Spleen (tissue), 11 donors: ENCODE data around the gene YPEL3. TPM values are rescaled to one million over a fixed set of nuclear protein-coding genes. Genes with fewer than 3 reads are reported as not detected.
A peak's percentile ranks its signal among the peaks of the same experiment; 100 is the strongest.
"Not testable (repeated sequence)": the region's sequence is repeated elsewhere in the genome, so short reads cannot be mapped to it uniquely, and the experiment has no call there.

Experiments
- DNase-seq: peaks from one replicate; pipeline ENCODE4 v3.0.0-alpha.2; 2020
- H3K27ac ChIP-seq, 8 donors: fragments of 200-600 bp; sonication (generic) in 7 of 8; 1 replicate in 4 of 8; 2 replicates in 4 of 8; pipeline versions ENCODE4 v1.5.0 to v1.8.0; 2016 to 2021; ENCODE audit warnings: inconsistent platforms in 4 of 8, mild to moderate bottlenecking in 4 of 8, moderate library complexity in 1 of 8
- H3K27me3 ChIP-seq, 7 donors: fragments of 200-600 bp; sonication (generic) in 6 of 7; replicated peaks in 1 of 7; 1 replicate in 4 of 7; 2 replicates in 3 of 7; pipeline versions ENCODE4 v1.5.0 to v1.8.0; 2016 to 2021; ENCODE audit warnings: inconsistent platforms in 3 of 7, mild to moderate bottlenecking in 1 of 7
- H3K36me3 ChIP-seq, 6 donors: fragments of 200-600 bp; sonication (generic) in 5 of 6; 1 replicate in 4 of 6; 2 replicates in 2 of 6; pipeline versions ENCODE4 v1.5.0 to v1.8.0; 2016 to 2021; ENCODE audit warnings: inconsistent platforms in 2 of 6
- H3K4me1 ChIP-seq, 6 donors: fragments of 200-600 bp; sonication (generic) in 5 of 6; 1 replicate in 3 of 6; 2 replicates in 3 of 6; pipeline versions ENCODE4 v1.5.0 to v1.8.0; 2016 to 2021; ENCODE audit warnings: inconsistent platforms in 3 of 6
- H3K4me3 ChIP-seq, 8 donors: fragments of 200-600 bp; sonication (generic) in 7 of 8; 1 replicate in 4 of 8; 2 replicates in 4 of 8; pipeline versions ENCODE4 v1.5.0 to v1.8.0; 2016 to 2021; ENCODE audit warnings: inconsistent platforms in 4 of 8, mild to moderate bottlenecking in 4 of 8, moderate library complexity in 2 of 8
- H3K9me3 ChIP-seq, 8 donors: fragments of 200-600 bp; sonication (generic) in 7 of 8; 1 replicate in 4 of 8; 2 replicates in 4 of 8; pipeline versions ENCODE4 v1.5.0 to v1.8.0; 2016 to 2021; ENCODE audit warnings: inconsistent platforms in 4 of 8
- POLR2A ChIP-seq, 3 donors: fragments of 450-650 bp; IDR thresholded peaks; one replicate each; pipeline ENCODE4 v1.5.1; 2017; ENCODE audit warnings: antibody characterized with exemption in 3 of 3, mild to moderate bottlenecking in 1 of 3
- POLR2AphosphoS5 ChIP-seq, 3 donors: sonication (generic); formaldehyde crosslinking; IDR thresholded peaks; one replicate each; pipeline ENCODE4 v1.5.1; 2017; ENCODE audit warnings: antibody characterized with exemption in 3 of 3
- WGBS, 5 donors: extraction: QIAGEN DNeasy Blood & Tissue Kit in 3 of 5; methylation state at CpG; one replicate each; pipeline versions ENCODE4 v1.1.5 to v1.1.7; 2013 to 2018; 5-methylcytosine and 5-hydroxymethylcytosine counted together
- intact Hi-C: fragments of 100-400 bp; cut with DNase I; formaldehyde crosslinking; loops from one replicate; pipeline ENCODE4 v1.15.0; 2023; ENCODE audit warnings: low total_unique reads
- polyA plus RNA-seq, 3 donors: library from polyadenylated mRNA; stranded (reverse); fragments of 200-250 nt; gene quantifications; one replicate each; pipeline ENCODE4 v1.2.1, GENCODE V29; 2013
- total RNA-seq, 7 donors: library from RNA; depleted of rRNA in 3 of 7; stranded (reverse); fragments of >200 nt in 3 of 7; fragmentation: NEBNext Ultra II Directional in 4 of 7; extraction: Animal tissue kit (Norgen Biotek cat#: 25700) in 4 of 7; gene quantifications; one replicate each; pipeline versions ENCODE4 v1.1.0 to v1.2.1, GENCODE V29; 2016 to 2021
- TF ChIP-seq, protein P1 (sequence below), 11 experiments: fragments of 200-600 bp in 7 of 11; fragments of 450-650 bp in 4 of 11; sonication (generic) in 4 of 11; IDR thresholded peaks in 8 of 11; conservative IDR thresholded peaks in 3 of 11; 1 replicate in 7 of 11; 2 replicates in 4 of 11; pipeline versions ENCODE4 v1.4.0 to v1.8.0; 2016 to 2021; ENCODE audit warnings: antibody characterized with exemption in 11 of 11, inconsistent platforms in 4 of 11, mild to moderate bottlenecking in 1 of 11
- donor health status: healthy with polysubstance abuse.
- donor health status: DM: no; HTN: no; CAD: no; lungs with moderate emphysema.
- donor health status: DM: no; HTN: no; CAD: no.
- donor health status: Bipolar disorder and iron deficiency.
- donor health status: healthy.
- donor health status: DM: no; HTN: no; CAD: no.
- donor health status: DM: yes; HTN: yes; CAD: no.

The YPEL3 gene
- total and polyA plus RNA-seq, 10 donors: 108 to 234 (median 143) TPM

DNA sequence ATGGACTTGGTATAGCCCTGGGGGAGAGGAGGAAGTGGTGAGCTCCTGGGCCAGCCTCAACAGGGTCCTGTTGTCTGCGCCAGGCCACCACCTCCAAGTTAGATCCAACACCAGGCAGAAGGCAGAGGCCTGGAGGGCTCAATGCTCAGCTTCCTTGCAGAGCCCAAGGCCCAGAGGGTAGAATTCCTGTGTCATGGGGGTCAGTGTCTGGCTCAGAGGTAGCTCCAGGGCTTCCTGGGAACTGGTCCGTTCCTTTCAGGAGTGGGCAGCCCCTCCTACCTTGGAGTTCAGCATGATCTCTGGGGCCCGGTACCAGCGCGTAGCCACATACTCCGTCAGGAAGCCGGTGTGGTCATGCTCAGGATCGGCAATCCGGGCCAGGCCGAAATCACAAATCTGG lies 21.8 kb upstream of the YPEL3 start:
- Histone ChIP-seq H3K4me1 (peaks cover 12 to 56% (median 36%) of the 10 kb centered on the region in 6 donors), H3K27ac (no peak overlapping the region), H3K4me3 (no peak overlapping the region), H3K9me3 (no peaks in the 10 kb centered on the region), H3K36me3 (peaks cover 0 to 89% (median 51%) of the 10 kb centered on the region in 6 donors), H3K27me3 (no peaks in the 10 kb centered on the region)
- TF ChIP-seq, protein P1, sequence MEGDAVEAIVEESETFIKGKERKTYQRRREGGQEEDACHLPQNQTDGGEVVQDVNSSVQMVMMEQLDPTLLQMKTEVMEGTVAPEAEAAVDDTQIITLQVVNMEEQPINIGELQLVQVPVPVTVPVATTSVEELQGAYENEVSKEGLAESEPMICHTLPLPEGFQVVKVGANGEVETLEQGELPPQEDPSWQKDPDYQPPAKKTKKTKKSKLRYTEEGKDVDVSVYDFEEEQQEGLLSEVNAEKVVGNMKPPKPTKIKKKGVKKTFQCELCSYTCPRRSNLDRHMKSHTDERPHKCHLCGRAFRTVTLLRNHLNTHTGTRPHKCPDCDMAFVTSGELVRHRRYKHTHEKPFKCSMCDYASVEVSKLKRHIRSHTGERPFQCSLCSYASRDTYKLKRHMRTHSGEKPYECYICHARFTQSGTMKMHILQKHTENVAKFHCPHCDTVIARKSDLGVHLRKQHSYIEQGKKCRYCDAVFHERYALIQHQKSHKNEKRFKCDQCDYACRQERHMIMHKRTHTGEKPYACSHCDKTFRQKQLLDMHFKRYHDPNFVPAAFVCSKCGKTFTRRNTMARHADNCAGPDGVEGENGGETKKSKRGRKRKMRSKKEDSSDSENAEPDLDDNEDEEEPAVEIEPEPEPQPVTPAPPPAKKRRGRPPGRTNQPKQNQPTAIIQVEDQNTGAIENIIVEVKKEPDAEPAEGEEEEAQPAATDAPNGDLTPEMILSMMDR (IDR thresholded peaks at IDR 0.05 in 8 of 11, conservative IDR thresholded peaks at IDR 0.05 in 3 of 11): no peak
- no peak for TF ChIP-seq POLR2A (IDR thresholded peaks at IDR 0.05)
- TF ChIP-seq POLR2AphosphoS5 (IDR thresholded peaks at IDR 0.05): no peak
- 89 to 98% (median 96%) methylated on average over 7 to 10 of the region's 10 CpGs for WGBS, 5 donors
- intact Hi-C loops: no loop called here
- no peak for DNase-seq

DNA sequence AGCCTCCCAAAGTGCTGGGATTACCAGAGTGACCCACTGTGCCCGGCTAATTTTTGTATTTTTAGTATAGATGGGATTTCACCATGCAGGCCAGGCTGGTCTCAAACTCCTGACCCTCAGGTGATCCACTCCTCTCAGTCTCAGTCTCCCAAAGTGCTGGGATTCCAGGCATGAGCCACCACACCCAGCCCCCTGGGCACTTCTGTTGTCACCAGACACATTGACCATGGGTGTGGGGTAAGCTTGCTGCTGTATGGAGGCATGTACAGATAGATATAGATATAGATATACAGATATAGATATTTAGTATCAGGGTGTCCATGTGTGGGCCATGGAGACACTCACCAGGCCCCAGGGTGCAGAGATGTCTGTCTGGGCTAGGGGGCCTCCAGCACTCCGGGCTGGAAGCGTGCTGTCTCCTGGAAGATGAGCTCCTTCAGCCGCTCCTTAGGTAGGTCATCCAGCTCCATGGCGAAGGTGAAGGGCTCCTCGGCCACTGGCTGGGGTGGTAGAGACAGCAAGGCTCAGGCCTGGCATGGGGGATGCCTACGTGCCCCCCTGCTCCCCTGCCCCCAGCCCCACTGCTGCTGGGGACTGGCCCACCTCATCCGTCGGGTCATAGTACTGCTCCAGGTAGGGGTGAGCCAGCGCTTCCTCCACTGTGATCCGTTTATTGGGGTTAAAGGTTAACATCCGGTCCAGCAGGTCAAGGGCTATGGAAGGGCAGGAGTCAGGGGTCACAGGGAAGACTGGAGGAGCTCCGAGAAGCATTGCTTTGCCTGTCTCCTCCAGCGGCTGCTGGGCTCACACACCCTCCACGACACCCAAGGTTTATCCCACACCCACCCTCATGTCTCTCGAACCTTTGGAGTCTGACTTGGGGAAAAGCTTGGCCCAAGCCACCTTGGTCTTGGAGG lies 20.5 kb upstream of the YPEL3 start:
- Histone ChIP-seq H3K4me3 (no peak overlapping the region), H3K36me3 (peaks cover 0 to 100% (median 58%) of the 10 kb centered on the region in 6 donors), H3K4me1 (peaks cover 9 to 53% (median 27%) of the 10 kb centered on the region in 6 donors), H3K9me3 (no peaks in the 10 kb centered on the region), H3K27ac (no peak overlapping the region), H3K27me3 (no peaks in the 10 kb centered on the region)
- intact Hi-C loops: no loop called here
- 89 to 95% (median 91%) methylated on average over 8 to 16 of the region's 16 CpGs for WGBS, 5 donors
- TF ChIP-seq POLR2A (IDR thresholded peaks at IDR 0.05) (no peak), POLR2AphosphoS5 (IDR thresholded peaks at IDR 0.05) (no peak)
- TF ChIP-seq, protein P1 (IDR thresholded peaks at IDR 0.05 in 8 of 11, conservative IDR thresholded peaks at IDR 0.05 in 3 of 11): no peak
- no peak for DNase-seq

DNA sequence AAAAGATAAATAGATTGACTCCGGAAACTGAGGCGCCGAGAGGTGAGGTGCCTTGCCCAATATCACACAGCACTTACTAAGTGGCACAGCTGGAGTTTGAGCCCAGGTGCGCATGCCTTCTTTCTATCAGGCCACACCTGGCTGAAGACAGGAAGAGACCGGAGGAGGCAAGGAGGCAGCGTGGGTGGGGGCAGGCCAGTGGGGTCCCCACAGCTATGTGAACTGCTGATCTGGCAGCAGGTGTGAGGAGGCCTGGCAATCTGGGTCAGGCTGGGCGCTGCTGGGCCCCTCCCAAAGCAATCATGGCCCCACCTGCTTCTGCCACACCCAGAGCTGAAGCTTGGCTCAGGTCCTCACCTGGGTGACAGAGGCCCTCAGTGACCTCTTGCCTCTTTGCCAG lies 19.2 kb upstream of the YPEL3 start:
- intact Hi-C loops: no loop called here
- 76 to 90% (median 85%) methylated on average over 7 of the region's 7 CpGs for WGBS, 5 donors
- Histone ChIP-seq H3K36me3 (peaks cover 0 to 100% (median 68%) of the 10 kb centered on the region in 6 donors), H3K4me3 (no peak overlapping the region), H3K27ac (peak overlapping the region in 5 of 8 donors; percentile 5 to 64 (median 34)), H3K9me3 (no peaks in the 10 kb centered on the region), H3K4me1 (peaks cover 0 to 40% (median 14%) of the 10 kb centered on the region in 6 donors), H3K27me3 (no peaks in the 10 kb centered on the region)
- TF ChIP-seq, protein P1 (IDR thresholded peaks at IDR 0.05 in 8 of 11, conservative IDR thresholded peaks at IDR 0.05 in 3 of 11): no peak
- no peak for TF ChIP-seq POLR2A (IDR thresholded peaks at IDR 0.05)
- TF ChIP-seq POLR2AphosphoS5 (IDR thresholded peaks at IDR 0.05): peak; percentile 19 to 39 (median 37)
- no peak for DNase-seq

DNA sequence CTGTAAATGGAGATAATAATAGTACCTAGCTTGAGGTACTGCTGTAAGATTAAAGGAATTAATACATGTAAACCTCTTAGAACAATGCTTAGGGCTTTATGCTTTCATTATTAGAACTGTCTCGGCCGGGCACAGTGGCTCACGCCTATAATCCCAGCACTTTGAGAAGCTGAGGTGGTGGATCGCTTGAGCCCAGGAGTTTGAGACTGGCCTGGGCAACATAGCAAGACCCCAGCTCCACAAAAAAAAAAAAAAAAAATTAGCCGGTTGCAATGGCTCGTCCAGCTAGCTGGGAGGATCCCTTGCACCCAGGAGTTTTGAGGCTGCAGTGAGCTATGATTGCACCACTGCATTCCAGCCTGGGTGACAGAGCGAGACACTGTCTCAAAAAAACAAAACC lies 18.8 kb upstream of the YPEL3 start:
- H3K36me3 ChIP-seq: peaks cover 0 to 100% (median 69%) of the 10 kb centered on the region in 6 donors
- H3K4me1 ChIP-seq: peaks cover 0 to 36% (median 10%) of the 10 kb centered on the region in 6 donors
- H3K9me3 ChIP-seq, DNase-seq, intact Hi-C loops, H3K4me3 ChIP-seq, H3K27me3 ChIP-seq: not testable (repeated sequence)
- H3K27ac ChIP-seq: peak overlapping the region in 3 of 8 donors; percentile 5 to 34 (median 10)
- 76 to 95% (median 91%) methylated on average over 7 of the region's 7 CpGs for WGBS, 5 donors
